HG03095 (cell line): ENCODE measurements around the gene ZCCHC24.

Source experiments
- ATAC-seq: cut with Tn5 transposase; IDR thresholded peaks from one replicate; pipeline ENCODE4 v1.9.1; 2021; ENCODE audit warnings: moderate library complexity; ENCODE audit not compliant: unreplicated experiment

The ZCCHC24 gene

GRCh38 chr10:79401015-79401921 lies 44.2 kb downstream of the ZCCHC24 start:
- ATAC-seq = no peak

- no peak for ATAC-seq
These were observed 45.0 kb downstream of the ZCCHC24 start for GRCh38 chr10:79400146-79401004.

- ATAC-seq = no peak
These were observed 46.1 kb downstream of the ZCCHC24 start for GRCh38 chr10:79399223-79399831.

GRCh38 chr10:79398642-79399041 lies 46.8 kb downstream of the ZCCHC24 start:
- no peak for ATAC-seq

GRCh38 chr10:79397575-79398303 lies 47.7 kb downstream of the ZCCHC24 start:
- no peak for ATAC-seq

GRCh38 chr10:79397051-79397450 lies 48.4 kb downstream of the ZCCHC24 start:
- no peak for ATAC-seq

- no peak for ATAC-seq
These were observed 48.9 kb downstream of the ZCCHC24 start for GRCh38 chr10:79396520-79396919.

GRCh38 chr10:79394664-79395063 lies 50.8 kb downstream of the ZCCHC24 start:
- no peak for ATAC-seq

GRCh38 chr10:79393924-79394610 lies 51.4 kb downstream of the ZCCHC24 start:
- no peak for ATAC-seq

GRCh38 chr10:79393221-79393923 lies 52.1 kb downstream of the ZCCHC24 start:
- no peak for ATAC-seq

- no peak for ATAC-seq
These were observed 52.8 kb downstream of the ZCCHC24 start for GRCh38 chr10:79392506-79393176.

- ATAC-seq = no peak
These were observed 53.4 kb downstream of the ZCCHC24 start for GRCh38 chr10:79392020-79392398.

- ATAC-seq = no peak
These were observed 54.0 kb downstream of the ZCCHC24 start for GRCh38 chr10:79391231-79392019.

- no peak for ATAC-seq
These were observed 54.7 kb downstream of the ZCCHC24 start for GRCh38 chr10:79390551-79391229.

GRCh38 chr10:79390057-79390456 lies 55.4 kb downstream of the ZCCHC24 start:
- no peak for ATAC-seq

- no peak for ATAC-seq
These were observed 57.2 kb downstream of the ZCCHC24 start for GRCh38 chr10:79387974-79388850.
